Measurements from ENCODE around the gene SULF2. TPM values are rescaled to one million over a fixed set of nuclear protein-coding genes. Genes with fewer than 3 reads are reported as not detected.

Gene SULF2
- total RNA-seq, 1 donor from 2014 or later = 131 TPM

GRCh38 chr20:47760686-47761481 lies 24.4 kb downstream of the SULF2 start:
- no peak for DNase-seq

- no peak for DNase-seq
Observed at GRCh38 chr20:47758517-47759450, 26.5 kb downstream of the SULF2 start.

GRCh38 chr20:47757145-47758035 lies 27.9 kb downstream of the SULF2 start:
- DNase-seq = no peak

- no peak for DNase-seq
Observed at GRCh38 chr20:47754946-47755652, 30.2 kb downstream of the SULF2 start.

GRCh38 chr20:47754388-47754715 lies 30.9 kb downstream of the SULF2 start:
- no peak for DNase-seq

DNA sequence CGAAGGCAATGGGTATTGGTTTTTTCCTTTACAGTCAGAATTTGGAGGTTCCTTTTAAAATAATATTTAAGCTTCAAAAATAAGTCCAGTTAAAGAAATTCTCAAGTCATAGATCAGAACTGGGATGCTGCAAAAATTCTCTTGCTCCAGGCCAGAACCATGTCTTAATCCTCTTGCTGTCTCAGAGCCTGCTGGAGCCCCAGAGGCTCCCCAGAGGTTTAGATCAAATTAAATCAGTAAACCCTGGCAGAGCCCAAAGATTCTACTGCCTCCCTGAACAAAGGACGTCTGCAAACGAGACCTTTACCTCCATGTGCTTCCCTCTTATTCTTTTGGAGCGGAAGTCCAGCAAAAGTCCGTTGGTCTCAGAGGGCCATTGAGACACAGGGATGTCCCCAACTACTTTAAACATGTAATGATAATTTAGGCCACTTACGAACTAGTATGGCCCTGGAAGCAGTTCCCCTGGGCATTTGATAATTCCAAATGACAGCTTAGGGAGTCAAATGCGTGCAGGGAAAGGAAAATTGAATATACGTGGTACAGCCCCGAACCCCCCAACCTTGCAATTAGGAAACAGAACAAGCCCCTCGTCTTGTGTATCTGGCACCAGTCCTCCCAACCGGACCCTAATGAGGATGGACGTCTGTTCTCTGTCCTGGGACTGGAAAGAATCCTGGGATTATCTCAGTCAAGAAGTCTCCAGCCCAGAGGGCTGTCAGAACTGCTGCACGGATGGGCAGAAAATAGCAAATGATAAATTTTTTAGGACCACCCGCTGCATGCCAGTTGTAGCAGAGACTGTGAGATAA lies 31.5 kb downstream of the SULF2 start:
- DNase-seq = no peak

DNA sequence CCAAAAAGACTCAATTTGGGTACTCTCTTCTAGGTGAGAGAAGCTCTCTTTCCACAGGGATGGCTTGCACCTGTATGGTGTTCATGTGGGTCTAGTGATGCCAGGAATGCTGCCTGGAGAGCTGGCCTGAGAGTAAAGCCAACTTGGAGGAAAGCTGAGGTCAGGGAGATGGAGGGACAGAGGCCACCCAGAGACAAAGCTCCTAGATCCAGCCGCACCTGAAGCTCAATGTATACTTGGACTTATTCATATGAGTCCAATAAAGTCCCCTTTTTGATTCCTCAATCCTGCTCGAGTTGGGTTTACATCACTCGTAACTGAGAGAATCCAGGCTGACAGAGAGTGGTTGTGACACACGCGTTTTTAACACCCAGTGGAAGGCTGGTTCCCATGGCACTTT lies 33.8 kb downstream of the SULF2 start:
- no peak for DNase-seq

GRCh38 chr20:47749339-47749738 lies 35.9 kb downstream of the SULF2 start:
- peak; percentile 24 for DNase-seq

GRCh38 chr20:47748823-47749222 lies 36.5 kb downstream of the SULF2 start:
- DNase-seq = no peak

DNA sequence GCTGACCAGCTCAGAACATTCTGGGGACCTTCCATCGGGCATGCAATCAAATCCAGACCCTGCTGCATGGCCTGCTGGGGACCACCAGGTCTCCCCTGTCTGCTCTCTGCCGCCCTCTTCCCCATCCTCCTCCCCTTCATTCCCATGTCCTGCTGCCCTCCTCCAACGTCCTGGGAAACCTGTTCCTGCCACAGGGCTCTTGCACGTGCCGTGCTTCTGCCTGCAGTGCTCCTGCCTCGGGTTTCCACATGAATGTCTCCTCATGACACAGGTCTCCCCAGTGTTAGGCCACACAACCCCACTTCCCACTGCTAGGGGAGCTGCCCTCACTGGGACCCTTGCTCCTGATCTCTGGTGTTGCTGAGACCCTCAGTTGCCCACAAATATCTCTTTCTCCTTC lies 37.2 kb downstream of the SULF2 start:
- no peak for DNase-seq

GRCh38 chr20:47747669-47748031 lies 37.6 kb downstream of the SULF2 start:
- DNase-seq = no peak

DNA sequence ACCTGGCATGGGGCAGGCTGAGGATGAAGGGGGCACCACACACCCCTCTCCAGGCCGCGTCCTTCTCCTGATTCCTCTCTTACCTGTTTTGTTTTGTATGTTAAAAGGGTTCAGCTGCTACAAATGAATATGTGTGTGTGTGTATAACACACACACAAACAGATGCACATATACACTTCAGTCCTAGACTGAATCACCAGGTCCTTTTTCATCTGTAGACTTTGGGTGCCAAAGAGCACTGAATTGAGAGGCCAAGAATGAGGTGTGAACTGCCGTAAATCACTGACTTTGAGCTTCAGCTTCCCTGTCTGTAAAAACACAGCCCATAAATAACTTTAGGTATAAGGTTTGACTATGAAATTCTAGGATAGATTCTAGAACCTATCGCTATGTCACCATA lies 40.5 kb downstream of the SULF2 start:
- DNase-seq = no peak

- no peak for DNase-seq
Observed at GRCh38 chr20:47743671-47744070, 41.6 kb downstream of the SULF2 start.

GRCh38 chr20:47741669-47742608 lies 43.3 kb downstream of the SULF2 start:
- peak; percentile 24 for DNase-seq

- no peak for DNase-seq
Observed at GRCh38 chr20:47740862-47741184, 44.5 kb downstream of the SULF2 start.

DNA sequence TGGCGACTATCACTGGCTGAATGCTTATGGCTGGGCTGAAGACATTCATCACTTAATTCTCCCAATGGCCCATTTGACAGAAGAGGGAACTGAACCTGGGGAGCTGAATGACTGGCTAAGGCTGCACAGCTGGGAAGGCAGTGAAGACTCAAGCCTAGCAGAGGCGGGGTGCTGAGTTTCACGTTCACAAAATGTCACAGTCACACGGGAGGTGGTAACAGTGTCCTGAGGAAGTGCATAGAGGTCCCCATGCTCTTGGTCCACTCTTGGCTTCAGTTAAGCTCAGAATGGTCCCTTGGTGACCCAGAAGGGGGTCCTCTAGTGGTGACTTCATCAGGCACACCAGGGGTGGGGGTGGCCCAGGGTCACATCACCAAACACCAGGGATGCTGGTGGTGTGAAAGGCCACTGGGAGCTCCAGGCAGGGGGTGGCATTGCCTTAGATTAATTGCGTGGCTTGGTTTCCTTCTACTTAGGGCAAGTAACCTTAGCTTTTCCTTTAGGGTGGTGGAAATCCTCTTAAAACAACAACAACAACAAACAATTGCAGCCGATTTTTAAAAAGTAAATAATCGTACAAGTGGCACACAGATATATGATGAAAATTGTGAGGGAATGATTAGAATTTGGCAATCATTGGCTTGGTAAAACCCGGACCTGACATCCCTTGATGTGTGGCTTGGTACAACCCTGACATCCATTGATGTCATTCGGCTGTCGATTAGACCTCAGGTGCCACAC lies 45.0 kb downstream of the SULF2 start:
- DNase-seq = no peak

DNA sequence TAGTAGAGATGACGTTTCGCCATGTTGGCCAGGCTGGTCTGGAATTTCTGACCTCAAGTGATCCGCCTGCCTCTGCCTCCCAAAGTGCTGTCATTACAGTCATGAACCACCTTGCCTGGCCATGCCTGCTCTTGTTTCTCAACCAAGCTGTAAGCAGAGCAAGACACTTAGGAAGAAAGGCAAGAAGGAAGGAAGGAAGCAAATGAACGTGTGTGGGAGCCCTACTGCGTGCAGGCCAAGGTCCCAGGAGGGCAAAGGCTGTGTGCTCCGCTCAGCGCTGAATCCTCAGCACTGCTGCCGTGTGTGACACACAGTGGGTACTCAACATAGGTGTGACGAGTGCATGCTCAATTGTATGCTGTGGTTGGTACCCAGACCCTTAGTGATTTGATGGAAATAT lies 47.4 kb downstream of the SULF2 start:
- DNase-seq = no peak

GRCh38 chr20:47736570-47737152 lies 48.6 kb downstream of the SULF2 start:
- DNase-seq = no peak
